ENCODE measurements around the gene SKI. TPM values are rescaled to one million over a fixed set of nuclear protein-coding genes. Genes with fewer than 3 reads are reported as not detected.
"Not testable (repeated sequence)": the region's sequence is repeated elsewhere in the genome, so short reads cannot be mapped to it uniquely, and the experiment has no call there.

Gene SKI
- total RNA-seq, 1 donor from 2014 or later, result 67.5 TPM

DNA sequence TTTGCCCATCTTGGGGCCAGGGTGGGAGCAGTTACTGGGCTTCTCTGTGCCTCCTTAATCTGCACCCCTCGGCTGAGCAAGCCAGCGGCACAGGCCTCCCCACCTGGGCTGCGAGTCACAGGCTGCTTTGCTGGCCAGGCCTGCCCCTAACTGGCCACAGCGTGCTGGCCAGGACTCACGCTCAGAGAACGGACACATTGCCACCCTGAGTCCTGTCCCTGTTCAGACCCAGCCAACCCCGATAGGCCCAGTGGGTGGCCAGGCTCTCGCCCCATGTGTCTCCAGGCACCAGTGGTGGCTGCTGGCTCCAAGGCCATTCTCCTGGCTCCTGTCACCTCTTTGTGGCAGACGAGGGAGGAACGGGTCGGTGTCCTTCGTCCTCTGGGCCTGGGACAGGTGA lies 101.9 kb downstream of the SKI start:
- intact Hi-C loops (cut with micrococcal nuclease), result no loop called here

DNA sequence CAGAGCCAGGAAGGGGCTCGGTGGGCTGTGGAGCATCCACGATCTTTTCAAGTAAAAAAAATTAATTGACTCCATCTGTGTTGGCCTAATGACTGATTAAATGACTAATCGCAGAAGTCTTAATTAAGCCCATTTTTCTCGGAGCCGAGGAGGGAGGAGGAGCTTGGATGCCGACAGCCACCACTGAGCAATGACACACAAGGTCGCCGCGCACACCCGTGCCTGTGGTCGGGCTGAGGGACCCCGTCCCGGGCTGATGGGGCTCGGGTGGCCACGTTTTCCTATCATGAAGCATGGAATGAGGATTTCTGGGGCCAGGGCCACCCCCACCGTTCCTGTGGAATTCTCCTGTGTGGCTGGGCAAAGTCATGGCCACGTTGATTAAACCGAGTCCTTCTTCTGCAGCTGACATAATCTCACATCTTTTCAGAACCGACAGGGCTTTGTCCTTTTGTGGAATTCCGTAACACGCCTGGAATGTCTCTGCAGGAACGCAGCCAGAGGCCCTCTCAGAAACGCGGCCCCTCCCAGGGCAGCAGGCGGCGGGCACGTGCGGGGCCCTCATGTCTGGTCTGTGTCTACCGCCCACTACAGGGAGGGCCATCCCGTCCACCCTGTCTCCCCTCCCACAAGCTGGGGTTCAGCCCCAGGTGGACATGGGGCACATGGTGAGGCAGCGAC lies 102.5 kb downstream of the SKI start:
- intact Hi-C loops (cut with micrococcal nuclease), result no loop called here

DNA sequence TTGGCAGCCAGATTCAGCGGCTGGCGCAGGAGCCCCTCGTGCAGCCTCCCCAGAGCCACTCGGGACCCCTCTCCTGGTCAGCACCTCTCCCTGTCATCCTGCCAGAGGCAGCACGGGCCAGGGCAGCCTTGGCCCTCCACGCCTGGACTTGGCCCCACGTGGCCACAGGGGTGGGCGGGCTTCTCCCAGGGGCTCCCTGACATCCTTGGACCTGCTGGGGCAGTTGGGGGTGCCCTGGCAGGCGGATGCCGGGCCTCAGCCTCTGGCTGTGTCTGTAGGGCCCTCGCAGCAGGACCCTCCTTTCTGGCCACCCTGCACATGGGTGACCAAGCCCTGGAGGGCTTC lies 103.1 kb downstream of the SKI start:
- intact Hi-C loops (cut with micrococcal nuclease), result no loop called here

DNA sequence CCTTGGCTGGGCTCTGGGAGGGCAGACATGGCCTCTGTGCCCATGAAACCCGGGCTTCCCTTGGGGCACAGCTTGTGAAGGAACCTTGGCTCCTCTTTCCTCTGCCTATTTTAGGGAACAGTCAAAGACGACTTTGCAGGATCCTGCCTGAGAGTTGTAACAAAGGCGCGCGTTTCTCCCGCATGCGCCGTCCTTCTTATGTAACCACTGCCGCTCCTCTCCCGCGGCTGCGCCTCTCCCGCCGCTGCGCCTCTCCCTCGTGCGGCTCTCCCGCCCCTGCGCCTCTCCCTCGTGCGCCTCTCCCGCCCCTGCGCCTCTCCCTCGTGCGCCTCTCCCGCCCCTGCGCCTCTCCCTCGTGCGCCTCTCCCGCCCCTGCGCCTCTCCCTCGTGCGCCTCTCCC lies 103.5 kb downstream of the SKI start:
- intact Hi-C loops (cut with micrococcal nuclease), result not testable (repeated sequence)

DNA sequence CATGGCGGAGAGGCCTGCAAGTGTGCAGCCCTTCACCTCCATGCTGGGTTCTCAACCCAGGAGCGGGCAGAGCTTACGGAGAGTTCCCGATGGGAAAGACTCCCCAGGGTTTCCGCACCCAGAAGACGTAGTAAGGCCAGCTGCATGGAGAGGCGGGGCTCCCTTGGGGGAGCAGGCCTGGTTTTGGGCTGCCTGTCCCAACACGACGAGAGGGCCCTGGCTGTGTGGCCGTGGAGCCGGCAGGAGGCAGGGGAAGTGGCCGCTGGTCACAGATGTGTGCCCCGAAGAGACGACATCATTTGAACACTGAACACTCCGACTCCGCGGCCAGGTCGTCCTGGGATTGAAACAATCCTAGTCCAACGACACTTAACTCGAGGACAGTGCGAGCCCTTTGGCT lies 106.2 kb downstream of the SKI start:
- intact Hi-C loops (cut with micrococcal nuclease), result no loop called here

DNA sequence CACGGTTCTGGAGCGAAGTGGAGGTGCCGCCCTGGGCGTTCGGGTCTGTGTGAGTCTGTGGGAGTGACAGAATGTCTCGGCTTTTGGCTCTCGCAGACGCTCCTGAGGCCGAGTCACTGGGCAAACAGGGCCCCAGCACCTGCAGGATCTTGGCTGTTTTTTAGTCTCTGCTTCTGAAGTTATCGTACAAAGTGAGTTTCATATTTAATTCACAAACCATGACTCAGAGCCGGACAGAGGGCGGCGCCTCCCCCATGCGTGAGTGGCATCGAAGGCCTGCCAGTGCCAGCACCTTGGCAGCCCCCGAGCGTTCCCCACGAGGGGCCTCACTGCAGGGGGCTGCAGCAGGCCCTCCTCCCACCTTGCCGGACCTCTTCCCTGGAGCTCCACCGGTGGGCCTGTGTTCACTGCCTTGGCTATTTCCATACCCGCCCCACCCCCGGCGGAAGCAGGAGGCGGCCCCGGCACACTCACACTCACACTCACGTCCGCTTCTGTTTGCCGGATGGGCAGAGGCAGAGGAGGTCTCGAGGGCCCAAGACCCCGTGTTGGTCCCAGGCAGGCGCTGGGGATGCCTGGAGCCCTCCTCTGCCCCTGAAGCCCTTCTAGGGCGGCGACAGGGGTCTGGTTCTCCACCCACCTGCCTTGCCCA lies 106.9 kb downstream of the SKI start:
- intact Hi-C loops (cut with micrococcal nuclease), result no loop called here

DNA sequence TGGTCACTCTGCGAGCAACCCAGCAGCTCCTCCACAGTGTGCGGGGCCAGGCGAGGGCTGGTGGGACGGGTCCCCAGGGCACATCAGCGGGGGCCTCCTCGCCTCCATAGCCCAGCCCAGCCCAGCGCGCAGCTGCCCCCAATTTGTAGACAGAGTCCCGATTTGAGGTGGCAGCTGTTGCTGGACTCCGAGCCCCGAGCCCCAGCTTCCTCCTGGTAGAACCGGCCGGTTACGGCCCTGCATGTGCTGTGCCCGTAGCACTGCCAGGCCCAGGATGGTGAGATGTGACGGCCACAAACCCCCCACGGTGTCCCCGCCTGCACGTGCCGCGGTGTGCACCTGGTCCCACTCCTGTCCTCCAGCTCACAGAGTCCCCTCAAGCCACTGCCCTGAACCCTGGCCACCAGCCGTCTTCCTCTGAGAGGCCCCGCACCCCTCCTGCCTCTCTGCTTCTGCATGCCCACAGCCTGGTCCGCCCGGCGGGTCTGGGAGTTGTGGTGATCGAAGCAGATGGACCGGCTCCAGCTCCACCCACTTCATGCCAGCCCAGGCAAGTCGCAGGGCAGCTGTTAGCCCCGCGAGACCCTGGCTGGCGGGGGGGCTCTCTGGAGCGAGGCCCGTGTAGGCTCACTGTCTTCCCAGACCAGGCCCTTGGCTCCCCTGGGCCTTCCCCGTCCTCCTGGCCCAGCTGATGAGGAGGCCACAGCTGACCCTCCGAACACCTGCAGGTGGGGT lies 107.8 kb downstream of the SKI start:
- intact Hi-C loops (cut with micrococcal nuclease), result no loop called here

DNA sequence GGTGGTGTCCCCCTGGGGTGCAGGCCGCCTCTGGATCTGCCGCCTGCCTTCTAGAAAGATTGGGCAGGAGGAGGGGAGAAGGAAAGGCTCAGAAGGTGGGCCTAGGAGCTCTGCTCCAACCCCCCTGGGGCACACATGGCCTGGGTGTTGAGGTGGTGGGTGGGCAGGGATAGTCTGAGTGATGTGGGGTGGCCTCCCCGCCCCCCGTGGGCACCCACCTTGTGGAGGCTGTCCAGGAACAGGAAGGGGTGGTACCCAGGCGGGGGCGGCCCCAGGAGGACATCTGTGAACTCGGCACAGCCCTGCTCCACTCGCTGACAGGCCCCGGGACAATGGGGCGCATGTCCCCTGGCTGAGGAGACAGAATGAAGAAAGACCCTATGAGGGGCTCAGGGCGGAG lies 108.4 kb downstream of the SKI start:
- intact Hi-C loops (cut with micrococcal nuclease), result no loop called here

DNA sequence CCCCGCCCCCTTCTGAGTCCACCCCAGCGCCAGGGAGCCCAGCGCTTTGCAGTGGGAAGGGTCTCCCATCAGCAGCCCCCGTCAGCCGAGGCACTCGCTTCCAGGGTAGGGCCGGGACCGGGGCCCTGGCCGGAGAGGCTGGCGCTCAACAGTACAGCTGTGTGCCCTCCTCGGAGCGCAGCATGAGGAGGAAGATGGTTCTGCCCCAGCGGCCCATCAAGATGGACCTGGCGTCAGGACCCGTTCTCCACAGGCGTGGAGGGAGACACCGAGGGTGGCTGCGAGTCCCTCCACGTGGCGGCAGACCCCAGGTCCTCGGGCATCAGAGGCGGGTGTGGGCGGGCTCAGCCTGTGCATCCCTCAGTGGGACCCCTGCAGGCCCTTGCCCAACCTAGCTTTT lies 109.0 kb downstream of the SKI start:
- intact Hi-C loops (cut with micrococcal nuclease), result no loop called here

DNA sequence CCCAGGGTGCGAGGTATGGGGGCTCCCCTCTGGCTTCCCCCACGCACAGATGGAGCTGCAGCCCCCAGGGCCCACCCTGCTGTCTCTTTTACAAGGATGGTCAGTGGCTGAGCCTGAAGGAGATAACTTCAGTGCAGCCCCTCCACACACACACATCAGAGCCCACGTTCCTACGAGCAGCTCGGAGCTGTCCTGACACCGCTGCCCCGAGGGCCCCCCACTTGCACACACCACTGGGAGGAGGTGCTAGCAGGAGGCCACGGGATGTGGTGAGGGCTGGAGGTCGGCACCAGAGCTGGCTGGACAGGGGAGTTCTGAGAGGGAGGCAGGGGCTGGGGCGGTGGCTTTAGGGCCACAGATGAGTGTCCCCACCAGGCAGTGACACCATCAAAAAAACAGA lies 109.4 kb downstream of the SKI start:
- intact Hi-C loops (cut with micrococcal nuclease), result no loop called here

DNA sequence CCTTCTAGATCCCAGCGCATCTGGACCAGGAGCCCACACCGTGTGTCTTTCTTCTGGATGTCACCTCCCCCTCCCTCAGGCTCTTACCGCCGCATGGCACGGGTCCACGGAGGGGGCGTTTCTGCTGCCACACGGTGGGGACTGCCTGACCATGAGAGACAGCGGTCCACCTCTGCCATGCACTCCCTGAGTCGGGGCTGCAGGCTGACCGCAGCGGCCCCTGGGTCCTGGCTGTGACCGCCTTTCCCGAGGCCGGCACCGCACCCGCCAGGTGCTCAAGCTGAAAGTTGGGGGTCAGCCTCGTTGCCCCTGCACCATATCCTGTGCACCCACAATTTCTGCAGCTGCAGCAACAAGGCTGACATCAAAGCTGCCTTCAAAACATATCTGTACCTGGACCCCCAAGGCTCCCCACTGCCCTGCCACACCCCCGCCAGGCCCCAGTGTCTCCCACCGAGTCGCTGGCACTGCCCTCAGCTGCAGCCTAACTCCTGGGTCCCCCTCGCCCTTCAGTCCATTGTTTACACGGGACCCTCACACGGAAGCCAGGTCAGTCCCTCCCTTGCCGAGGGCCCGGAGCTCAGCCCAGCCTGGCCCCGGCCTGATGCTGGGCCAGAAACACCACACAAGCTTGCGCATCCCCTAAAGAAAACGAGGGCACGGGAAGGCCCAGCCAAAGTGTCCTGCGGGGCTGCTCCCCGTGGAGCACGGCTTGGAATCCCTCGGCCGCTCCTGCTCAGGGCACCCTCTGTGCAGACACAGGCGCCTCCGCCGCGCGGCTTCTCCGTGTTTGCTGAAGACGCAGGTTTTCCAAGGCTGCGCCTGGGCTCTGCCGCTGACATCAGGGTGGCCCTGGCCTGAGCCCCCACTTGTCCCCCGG lies 111.3 kb downstream of the SKI start:
- intact Hi-C loops (cut with micrococcal nuclease), result no loop called here

DNA sequence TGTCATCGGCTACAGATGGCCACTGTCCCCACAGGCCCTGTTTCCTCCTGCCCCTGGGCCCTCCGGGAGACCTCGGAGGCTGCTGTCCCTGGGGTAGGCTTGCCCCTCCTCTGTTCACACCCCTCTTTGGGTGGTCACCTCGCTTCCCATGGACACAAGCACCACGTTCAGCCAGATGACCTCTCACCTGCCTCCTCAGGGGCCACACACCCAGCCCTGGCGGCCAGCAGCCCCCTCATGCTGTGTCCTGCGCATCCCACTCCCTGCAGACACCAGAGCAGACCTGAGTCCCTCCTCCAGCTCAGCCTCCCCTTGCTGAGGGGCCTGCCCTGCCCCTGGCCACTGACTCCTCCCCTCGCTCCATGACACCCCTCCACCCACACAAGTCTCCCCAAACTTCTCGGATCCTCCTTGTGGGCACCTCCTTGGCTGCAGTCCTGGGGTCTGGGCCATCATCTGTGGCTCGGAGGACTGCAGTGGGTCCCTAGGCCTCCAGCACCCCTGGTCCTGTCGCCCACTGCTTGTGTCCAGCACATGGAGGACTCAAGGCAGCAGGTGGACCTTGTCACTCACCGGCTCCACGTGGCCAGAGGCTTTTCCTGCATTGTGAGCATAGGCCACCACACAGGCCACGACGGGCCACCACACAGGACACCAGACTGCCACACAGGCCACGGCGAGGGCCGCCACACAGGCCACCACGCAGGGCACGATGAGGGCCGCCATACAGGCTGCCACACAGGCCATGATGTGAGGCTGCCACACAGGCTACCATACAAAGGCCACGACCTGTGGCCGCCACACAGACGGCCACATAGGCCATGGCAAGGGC lies 112.2 kb downstream of the SKI start:
- intact Hi-C loops (cut with micrococcal nuclease), result no loop called here

DNA sequence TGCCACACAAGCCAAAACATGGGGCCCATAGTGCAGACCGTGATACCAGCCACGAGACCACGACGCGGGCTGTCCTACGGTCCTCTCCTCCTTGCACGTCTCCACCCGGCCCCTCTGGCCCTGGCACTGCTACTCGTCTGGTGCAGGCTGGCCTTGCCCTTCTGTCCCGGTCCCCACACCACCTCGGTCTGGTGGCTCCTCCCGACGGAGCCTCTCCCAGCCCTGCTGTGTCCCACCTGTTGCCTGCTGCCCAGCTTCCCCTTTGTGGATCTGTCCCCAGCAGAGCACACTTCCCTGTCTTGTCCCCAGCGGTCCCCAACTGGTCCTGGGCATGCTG lies 112.8 kb downstream of the SKI start:
- intact Hi-C loops (cut with micrococcal nuclease), result no loop called here

DNA sequence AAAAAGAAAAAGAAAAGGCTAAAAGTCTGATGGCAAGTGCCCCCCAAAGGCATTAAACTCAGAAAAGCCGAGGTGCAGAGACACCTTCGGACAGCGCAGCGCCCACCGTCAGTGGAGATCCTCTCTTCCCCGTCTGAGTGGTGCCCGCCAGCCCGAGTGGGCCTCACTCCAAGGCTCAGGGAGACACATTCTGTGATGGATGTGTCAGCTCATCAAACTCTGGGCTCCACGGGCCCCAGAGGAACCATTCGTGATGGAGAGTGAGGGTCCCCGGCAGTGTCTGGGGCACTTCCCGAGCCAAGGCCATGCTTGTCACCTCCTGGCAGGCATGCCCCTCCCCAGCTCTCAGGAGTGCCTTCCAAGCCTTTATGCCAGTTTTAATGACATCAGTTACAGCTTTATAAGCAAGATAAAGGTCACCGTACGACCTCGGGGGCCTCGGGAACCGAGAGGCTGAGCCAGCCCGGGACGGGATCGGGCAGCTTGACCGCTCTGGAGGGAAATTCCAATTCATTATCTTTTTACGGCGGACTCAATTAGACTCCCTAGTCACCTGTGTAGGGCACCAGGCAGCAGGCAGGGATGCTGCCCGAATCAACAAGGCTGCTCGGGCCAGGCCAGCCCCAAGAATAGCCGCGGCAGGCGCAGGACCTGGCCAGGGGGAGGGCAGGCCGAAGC lies 113.7 kb downstream of the SKI start:
- intact Hi-C loops (cut with micrococcal nuclease), result no loop called here

DNA sequence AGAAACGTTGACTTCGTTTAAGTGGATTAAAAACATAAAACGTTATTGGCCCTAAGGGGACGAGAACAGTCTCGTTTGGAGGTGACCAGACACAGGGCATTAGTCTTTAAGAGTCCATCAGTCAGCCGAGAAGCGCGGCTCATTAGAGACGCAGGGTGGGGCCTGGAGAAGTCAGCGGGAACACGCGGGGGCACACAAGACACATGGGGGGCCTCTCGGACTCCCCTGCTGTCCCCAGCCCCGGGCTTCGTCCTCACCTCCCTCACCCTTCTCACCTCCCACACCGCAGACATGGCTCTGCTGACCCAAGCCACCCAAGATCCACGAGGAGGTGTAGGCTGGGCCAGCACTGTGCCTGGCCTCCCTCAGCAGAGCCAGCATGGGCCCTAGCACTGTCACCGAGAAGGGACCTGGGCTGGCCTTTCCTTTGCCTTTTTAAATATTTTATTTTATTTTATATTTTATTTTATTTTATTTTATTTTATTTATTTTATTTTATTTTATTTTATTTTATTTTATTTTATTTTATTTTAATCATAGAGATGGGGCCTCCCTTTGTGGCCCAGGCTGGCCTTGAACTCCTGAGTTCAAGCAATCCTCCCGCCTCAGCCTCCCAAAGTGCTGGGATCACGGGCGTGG lies 114.4 kb downstream of the SKI start:
- intact Hi-C loops (cut with micrococcal nuclease), result no loop called here

DNA sequence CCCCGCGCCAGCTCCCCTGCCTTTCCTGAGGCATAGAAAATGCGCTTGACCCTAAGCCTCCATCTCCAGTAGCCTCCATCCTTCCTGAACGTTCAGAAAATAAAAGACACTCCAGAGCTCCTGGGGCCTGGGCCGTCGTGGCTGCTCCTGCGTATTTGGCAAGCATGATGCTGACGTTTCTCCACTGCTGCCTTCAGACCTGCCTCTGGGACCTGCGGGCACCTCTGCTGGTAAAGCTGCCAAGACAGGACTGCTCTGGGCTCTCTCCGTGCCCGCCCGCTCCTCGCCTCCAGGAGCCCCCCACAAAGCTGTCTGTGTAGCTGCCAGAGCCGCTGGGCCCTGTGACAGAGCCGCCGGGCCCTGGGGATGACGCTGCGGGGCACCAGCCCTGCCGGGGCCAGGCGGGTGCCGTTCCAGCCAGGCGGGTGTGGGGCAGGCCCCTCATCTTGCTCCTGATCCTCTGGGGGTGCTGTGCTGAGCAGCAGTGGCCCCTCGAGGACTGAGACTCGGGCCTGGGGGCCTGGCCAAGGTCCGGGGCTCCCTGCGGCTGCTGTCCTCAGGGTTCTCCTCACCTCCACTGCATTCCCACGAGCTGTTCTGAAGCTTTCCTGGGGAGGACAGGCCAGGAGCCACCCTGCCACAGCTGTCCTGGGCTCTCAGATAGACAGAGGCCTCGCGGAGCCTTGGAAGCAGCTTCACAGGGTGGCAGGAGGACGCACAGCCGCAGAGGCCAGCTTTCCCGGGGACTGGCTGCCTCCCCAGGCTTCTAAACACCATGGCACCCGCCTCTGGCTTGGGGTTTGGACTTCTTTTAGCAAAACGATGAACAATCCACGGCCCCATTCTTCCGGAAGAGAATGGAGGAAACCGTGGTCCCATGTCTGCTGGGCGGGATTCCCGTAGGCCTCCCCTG lies 115.2 kb downstream of the SKI start:
- intact Hi-C loops (cut with micrococcal nuclease), result no loop called here

DNA sequence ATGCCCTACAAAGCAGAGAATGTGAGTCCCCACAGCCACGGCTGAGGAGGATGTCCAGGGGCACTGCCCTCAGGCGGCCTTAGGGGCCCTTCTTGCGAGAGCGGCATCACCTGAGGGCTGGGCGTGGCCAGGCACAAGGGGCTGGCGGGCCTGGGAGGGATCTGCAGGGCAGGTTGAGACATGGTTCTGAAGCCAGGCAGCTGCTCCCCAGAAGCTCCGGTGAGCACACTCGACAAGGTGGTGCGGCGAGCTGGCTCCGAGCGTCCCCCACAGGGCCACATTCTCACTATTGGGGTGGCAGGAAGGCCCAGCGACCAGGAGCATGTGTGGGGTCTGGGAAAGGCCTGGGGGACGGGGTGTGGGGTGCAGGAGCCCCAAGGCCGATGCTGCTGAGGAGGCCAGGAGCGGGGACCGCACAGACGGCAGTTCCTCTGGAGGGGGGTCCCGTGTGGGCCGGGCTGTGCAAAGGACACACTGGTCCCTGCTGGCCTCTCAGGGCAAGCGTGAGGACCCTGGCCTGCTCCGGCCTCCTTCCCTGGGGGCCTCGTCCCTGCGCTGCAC lies 116.1 kb downstream of the SKI start:
- intact Hi-C loops (cut with micrococcal nuclease), result no loop called here

DNA sequence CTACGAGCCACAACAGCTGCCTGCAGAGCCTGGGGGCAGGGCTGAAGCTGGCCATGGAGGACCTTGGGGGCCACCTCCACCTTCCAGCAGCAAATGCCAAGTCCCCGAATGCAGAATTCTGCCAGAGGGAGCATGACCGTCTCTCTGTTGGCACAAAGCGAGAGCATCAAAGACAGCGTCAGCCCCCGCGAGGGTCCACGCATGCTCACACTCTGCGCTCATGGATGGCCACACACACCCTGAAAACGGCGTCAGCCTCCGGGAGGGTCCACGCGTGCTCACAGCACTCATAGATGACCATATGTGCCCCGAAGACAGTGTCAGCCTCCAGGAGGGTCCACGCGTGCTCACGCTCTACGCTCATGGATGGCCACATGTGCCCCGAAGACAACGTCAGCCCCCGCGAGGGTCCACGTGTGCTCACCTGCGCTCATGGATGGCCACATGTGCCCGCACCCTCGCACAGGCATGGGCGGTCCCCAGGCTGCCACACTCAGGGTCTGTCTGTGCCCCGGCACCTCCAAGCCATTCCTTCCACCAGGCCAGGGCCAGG lies 116.7 kb downstream of the SKI start:
- intact Hi-C loops (cut with micrococcal nuclease), result no loop called here

All from T-helper 1 cell treated with Interleukin-12 subunit alpha and Interleukin-12 subunit beta and Interleukin-4 antibody, amounts not matched to agents 30 ng/mL and 1 ng/mL, for 36 hours (primary cell).